ENCODE measurements around the gene SIGLEC5.
"Not testable (repeated sequence)": the region's sequence is repeated elsewhere in the genome, so short reads cannot be mapped to it uniquely, and the experiment has no call there.

The SIGLEC5 gene, protein sequence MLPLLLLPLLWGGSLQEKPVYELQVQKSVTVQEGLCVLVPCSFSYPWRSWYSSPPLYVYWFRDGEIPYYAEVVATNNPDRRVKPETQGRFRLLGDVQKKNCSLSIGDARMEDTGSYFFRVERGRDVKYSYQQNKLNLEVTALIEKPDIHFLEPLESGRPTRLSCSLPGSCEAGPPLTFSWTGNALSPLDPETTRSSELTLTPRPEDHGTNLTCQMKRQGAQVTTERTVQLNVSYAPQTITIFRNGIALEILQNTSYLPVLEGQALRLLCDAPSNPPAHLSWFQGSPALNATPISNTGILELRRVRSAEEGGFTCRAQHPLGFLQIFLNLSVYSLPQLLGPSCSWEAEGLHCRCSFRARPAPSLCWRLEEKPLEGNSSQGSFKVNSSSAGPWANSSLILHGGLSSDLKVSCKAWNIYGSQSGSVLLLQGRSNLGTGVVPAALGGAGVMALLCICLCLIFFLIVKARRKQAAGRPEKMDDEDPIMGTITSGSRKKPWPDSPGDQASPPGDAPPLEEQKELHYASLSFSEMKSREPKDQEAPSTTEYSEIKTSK

DNA sequence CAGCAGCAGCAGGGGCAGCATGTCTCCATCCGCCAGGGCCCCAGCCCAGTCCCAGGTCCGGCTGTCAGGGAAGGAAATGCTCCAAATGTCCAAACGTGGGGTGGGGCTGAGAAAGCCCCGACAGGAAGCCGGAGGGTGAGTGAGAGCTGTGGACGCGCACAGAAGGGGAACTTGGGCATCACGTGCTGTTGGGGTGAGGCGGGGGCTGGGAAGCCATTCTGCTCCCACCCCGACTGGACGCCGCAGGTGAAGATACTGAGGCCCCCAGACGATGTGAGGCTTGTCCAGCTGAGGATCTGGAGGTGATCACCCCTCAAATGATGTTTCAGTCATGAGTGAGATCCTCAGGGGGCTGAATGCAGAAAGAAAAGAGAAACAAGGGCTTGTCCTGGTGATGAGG, at the start of gene SIGLEC5:
Gene SIGLEC5 (minus strand): TSS at position 87 of the 400 bp plus-strand sequence. CDS start 66 bp downstream, at position 21.
- H3K4me3 ChIP-seq (ENCODE audit: low read depth, low read length); H3K36me3 ChIP-seq (ENCODE audit: control insufficient read depth, insufficient read depth, low read length); H3K27me3 ChIP-seq (ENCODE audit: control insufficient read depth, insufficient read depth, low read length); H3K27ac ChIP-seq (ENCODE audit: low read depth, low read length); H3K9ac ChIP-seq (ENCODE audit: low read depth, low read length); H3K4me1 ChIP-seq (ENCODE audit: control insufficient read depth, insufficient read depth, low read length): not testable (repeated sequence)
- peaks cover 50% of the 10 kb centered on the region for H3K9me3 ChIP-seq (ENCODE audit: control insufficient read depth, insufficient read depth, low read length)

DNA sequence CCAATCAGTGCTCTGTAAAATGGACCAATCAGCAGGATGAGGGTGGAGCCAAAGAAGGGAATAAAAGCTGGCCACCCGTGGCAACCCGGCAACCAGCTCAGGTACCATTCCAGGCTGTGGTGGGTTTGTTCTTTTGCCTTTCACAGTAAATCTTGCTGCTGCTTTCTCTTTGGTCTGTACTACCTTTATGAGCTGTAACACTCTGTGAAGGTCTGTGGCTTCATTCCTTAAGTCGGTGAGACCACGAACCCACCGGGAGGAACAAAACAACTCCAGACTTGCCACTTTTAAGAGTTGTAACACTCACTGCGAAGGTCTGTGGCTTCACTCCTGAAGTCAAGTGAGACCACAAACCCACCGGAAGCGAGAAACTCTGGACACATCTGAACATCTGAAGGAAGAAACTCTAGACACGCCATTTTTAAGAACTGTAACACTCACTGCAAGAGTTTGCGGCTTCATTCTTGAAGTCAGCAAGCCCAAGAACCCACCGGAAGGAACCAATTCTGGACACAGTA, 46.4 kb upstream of the SIGLEC5 start:
- Histone ChIP-seq H3K9ac (ENCODE audit: low read depth, low read length) (no peak overlapping the region), H3K9me3 (ENCODE audit: control insufficient read depth, insufficient read depth, low read length) (peaks cover 2% of the 10 kb centered on the region; the same call in 1 of the 2 replicates), H3K4me1 (ENCODE audit: control insufficient read depth, insufficient read depth, low read length) (no peaks in the 10 kb centered on the region), H3K27me3 (ENCODE audit: control insufficient read depth, insufficient read depth, low read length) (no peaks in the 10 kb centered on the region), H3K27ac (ENCODE audit: low read depth, low read length) (no peak overlapping the region), H3K4me3 (ENCODE audit: low read depth, low read length) (no peak overlapping the region), H3K36me3 (ENCODE audit: control insufficient read depth, insufficient read depth, low read length) (no peaks in the 10 kb centered on the region)

DNA sequence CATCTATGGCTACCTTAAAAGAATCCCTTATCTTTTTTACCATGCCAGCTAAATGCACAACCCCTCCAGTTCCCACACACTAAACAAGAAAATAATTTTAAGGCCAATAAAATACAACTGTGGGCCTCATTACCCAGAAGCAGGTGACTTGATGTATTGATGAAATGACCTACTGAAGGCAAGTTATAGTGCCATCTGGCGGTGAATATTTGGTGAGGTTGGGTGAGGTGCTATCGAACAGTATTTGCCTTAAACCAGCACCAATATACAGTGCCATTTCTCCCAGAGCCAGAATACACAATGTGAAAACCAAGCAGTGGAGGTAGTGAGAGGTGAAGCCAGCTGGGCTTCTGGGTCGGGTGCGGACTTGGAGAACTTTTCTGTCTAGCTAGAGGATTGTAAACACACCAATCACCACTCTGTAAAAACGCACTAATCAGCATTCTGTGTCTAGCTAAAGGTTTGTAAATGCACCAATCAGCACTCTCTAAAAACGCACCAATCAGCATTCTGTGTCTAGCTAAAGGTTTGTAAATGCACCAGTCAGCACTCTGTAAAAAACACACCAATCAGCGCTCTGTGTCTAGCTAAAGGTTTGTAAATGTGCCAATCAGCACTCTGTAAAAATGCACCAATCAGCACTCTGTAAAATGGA, 45.8 kb upstream of the SIGLEC5 start:
- not testable (repeated sequence) for H3K27ac ChIP-seq (ENCODE audit: low read depth, low read length); H3K9ac ChIP-seq (ENCODE audit: low read depth, low read length); H3K9me3 ChIP-seq (ENCODE audit: control insufficient read depth, insufficient read depth, low read length); H3K36me3 ChIP-seq (ENCODE audit: control insufficient read depth, insufficient read depth, low read length); H3K27me3 ChIP-seq (ENCODE audit: control insufficient read depth, insufficient read depth, low read length); H3K4me3 ChIP-seq (ENCODE audit: low read depth, low read length); H3K4me1 ChIP-seq (ENCODE audit: control insufficient read depth, insufficient read depth, low read length)

DNA sequence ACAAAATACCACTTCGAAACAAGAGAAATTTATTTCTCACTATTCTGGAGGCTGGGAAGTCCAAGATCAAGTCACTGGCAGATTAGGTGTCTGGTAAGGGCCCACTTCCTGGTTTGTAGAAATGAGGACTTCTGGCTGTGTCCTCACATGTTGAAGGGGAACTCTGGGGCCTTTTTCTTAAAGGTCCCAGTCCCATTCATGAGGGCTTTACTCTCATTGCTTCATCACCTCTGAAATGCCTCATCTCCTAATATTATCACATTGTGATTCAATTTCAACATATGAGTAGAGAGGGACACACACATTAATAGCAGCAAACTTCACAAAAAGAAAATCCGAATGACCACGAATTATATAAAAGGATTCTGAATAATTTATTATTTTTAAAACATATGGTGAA, 38.0 kb upstream of the SIGLEC5 start:
- no peak overlapping the region for H3K4me3 ChIP-seq (ENCODE audit: low read depth, low read length)
- H3K36me3 ChIP-seq (ENCODE audit: control insufficient read depth, insufficient read depth, low read length) = no peaks in the 10 kb centered on the region
- H3K4me1 ChIP-seq (ENCODE audit: control insufficient read depth, insufficient read depth, low read length) = no peaks in the 10 kb centered on the region
- H3K27ac ChIP-seq (ENCODE audit: low read depth, low read length) = no peak overlapping the region
- peaks cover 10% of the 10 kb centered on the region for H3K9me3 ChIP-seq (ENCODE audit: control insufficient read depth, insufficient read depth, low read length)
- H3K27me3 ChIP-seq (ENCODE audit: control insufficient read depth, insufficient read depth, low read length) = no peaks in the 10 kb centered on the region
- H3K9ac ChIP-seq (ENCODE audit: low read depth, low read length) = no peak overlapping the region

DNA sequence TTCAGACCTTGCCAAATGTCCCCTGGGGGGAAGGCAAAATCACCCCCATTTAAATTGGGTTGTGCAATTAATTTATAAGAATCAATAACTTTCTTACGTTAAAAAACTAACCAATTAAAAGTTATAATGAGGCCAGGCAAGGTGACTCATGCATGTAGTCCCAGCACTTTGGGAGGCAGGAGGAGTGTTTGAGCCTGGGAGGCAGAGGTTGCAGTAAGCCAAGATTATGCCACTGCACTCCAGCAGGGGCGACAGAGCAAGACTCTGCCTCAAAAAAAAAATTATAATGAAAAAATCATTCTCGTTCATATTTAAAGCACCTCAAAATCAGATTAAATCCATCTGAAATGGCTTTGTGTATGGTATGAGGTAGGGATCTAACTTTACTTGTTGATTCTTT, 34.8 kb upstream of the SIGLEC5 start:
- Histone ChIP-seq H3K9ac (ENCODE audit: low read depth, low read length) (no peak overlapping the region), H3K4me1 (ENCODE audit: control insufficient read depth, insufficient read depth, low read length) (no peaks in the 10 kb centered on the region), H3K27me3 (ENCODE audit: control insufficient read depth, insufficient read depth, low read length) (no peaks in the 10 kb centered on the region), H3K36me3 (ENCODE audit: control insufficient read depth, insufficient read depth, low read length) (no peaks in the 10 kb centered on the region), H3K27ac (ENCODE audit: low read depth, low read length) (no peak overlapping the region), H3K4me3 (ENCODE audit: low read depth, low read length) (no peak overlapping the region), H3K9me3 (ENCODE audit: control insufficient read depth, insufficient read depth, low read length) (peaks cover 10% of the 10 kb centered on the region)

DNA sequence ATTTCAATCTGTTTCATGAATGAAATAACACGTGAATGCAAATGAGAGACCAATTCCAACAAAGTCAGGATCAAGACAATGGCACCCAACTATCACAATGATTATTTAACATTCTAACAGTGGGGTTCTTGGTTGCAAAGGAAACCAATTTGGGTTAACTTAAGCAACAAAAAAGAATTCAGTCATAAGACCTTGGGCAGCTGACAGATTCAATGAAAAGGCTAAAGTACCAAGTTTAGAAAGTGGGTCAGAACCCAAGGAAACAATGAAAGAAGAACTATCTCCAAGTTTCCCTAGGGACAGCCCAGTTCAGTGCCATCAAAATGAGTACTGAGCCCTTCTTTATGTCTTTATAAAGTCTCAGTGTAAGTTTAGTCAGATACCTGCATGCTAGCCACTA, 33.9 kb upstream of the SIGLEC5 start:
- no peak overlapping the region for H3K4me3 ChIP-seq (ENCODE audit: low read depth, low read length)
- H3K27me3 ChIP-seq (ENCODE audit: control insufficient read depth, insufficient read depth, low read length) = no peaks in the 10 kb centered on the region
- no peaks in the 10 kb centered on the region for H3K36me3 ChIP-seq (ENCODE audit: control insufficient read depth, insufficient read depth, low read length)
- no peak overlapping the region for H3K27ac ChIP-seq (ENCODE audit: low read depth, low read length)
- H3K9ac ChIP-seq (ENCODE audit: low read depth, low read length) = no peak overlapping the region
- peaks cover 10% of the 10 kb centered on the region for H3K9me3 ChIP-seq (ENCODE audit: control insufficient read depth, insufficient read depth, low read length)
- no peaks in the 10 kb centered on the region for H3K4me1 ChIP-seq (ENCODE audit: control insufficient read depth, insufficient read depth, low read length)

DNA sequence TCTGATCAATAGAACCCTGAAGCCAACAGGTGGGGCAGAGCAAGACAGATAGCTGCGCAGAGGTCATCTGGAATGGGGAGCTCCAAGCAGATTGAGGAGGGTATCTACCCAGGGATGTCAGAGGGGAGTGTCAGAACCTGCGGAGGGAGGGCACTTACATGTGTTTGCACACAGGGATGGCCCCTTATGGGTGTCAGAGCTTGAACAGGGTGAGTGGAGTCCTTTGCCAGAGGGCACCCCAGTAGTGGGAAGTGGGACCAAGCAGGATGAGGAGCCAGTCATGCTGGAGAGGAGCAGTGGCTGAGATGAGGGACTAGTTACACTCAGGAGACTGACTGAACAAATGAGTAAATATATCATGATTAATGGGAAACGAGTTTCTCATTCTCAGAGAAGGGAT, 33.4 kb upstream of the SIGLEC5 start:
- no peaks in the 10 kb centered on the region for H3K36me3 ChIP-seq (ENCODE audit: control insufficient read depth, insufficient read depth, low read length)
- no peak overlapping the region for H3K27ac ChIP-seq (ENCODE audit: low read depth, low read length)
- H3K4me3 ChIP-seq (ENCODE audit: low read depth, low read length) = no peak overlapping the region
- H3K9me3 ChIP-seq (ENCODE audit: control insufficient read depth, insufficient read depth, low read length) = peaks cover 8% of the 10 kb centered on the region
- no peak overlapping the region for H3K9ac ChIP-seq (ENCODE audit: low read depth, low read length)
- H3K27me3 ChIP-seq (ENCODE audit: control insufficient read depth, insufficient read depth, low read length) = no peaks in the 10 kb centered on the region
- H3K4me1 ChIP-seq (ENCODE audit: control insufficient read depth, insufficient read depth, low read length) = no peaks in the 10 kb centered on the region

DNA sequence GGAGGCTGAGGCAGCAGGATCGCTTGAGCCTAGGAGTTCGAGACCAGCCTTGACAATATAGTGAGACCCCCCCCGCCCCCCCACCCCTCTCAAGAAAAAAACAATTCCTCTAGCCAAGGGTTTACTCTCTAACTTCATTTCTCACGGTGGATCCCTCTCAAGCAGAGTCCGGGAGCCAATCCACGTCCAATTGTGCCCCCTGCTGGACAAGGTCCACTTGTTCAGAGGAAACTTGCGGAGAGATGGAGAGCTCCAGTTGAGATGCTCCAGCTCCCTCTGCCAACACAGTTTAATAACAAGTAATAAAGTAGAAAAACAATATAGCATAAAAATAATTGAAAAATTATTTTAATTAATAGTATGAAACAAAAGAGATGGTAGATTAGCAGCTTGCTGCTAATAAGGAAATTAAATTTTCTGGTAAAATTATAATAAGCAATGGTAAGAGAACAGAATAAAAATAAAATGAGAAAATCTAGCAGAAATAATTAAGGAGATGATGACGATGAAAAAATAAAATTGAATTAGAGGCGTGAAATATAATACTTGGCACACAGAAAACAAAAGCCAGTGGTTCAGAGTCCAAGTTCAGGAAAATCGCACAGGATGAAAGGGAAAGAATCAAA, 30.9 kb upstream of the SIGLEC5 start:
- no peak overlapping the region for H3K4me3 ChIP-seq (ENCODE audit: low read depth, low read length)
- H3K27me3 ChIP-seq (ENCODE audit: control insufficient read depth, insufficient read depth, low read length) = no peaks in the 10 kb centered on the region
- H3K4me1 ChIP-seq (ENCODE audit: control insufficient read depth, insufficient read depth, low read length) = no peaks in the 10 kb centered on the region
- no peak overlapping the region for H3K9ac ChIP-seq (ENCODE audit: low read depth, low read length)
- H3K9me3 ChIP-seq (ENCODE audit: control insufficient read depth, insufficient read depth, low read length) = peaks cover 6% of the 10 kb centered on the region
- no peak overlapping the region for H3K27ac ChIP-seq (ENCODE audit: low read depth, low read length)
- no peaks in the 10 kb centered on the region for H3K36me3 ChIP-seq (ENCODE audit: control insufficient read depth, insufficient read depth, low read length)

DNA sequence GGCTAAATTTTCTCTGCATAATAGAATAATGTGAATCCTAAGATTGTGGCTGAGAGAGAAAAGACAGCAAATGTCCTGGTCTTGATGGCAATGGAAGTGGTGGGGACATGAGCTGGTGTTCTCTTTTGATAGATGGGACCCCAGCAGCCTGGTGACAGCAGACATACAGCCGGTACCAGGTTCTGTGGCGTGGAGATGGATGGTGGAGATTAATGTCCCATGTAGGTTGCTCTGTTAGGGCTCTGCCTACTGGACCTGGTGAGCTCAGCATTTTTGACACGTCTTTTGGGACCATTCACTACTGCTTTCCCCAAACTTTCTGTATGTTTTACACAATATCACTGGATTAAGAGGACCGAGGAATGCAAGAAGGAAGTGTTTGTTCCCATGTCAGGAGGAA, 24.6 kb upstream of the SIGLEC5 start:
- Histone ChIP-seq H3K4me1 (ENCODE audit: control insufficient read depth, insufficient read depth, low read length) (no peaks in the 10 kb centered on the region), H3K4me3 (ENCODE audit: low read depth, low read length) (no peak overlapping the region), H3K27ac (ENCODE audit: low read depth, low read length) (no peak overlapping the region), H3K27me3 (ENCODE audit: control insufficient read depth, insufficient read depth, low read length) (no peaks in the 10 kb centered on the region), H3K9me3 (ENCODE audit: control insufficient read depth, insufficient read depth, low read length) (peaks cover 31% of the 10 kb centered on the region), H3K36me3 (ENCODE audit: control insufficient read depth, insufficient read depth, low read length) (no peaks in the 10 kb centered on the region), H3K9ac (ENCODE audit: low read depth, low read length) (no peak overlapping the region)

DNA sequence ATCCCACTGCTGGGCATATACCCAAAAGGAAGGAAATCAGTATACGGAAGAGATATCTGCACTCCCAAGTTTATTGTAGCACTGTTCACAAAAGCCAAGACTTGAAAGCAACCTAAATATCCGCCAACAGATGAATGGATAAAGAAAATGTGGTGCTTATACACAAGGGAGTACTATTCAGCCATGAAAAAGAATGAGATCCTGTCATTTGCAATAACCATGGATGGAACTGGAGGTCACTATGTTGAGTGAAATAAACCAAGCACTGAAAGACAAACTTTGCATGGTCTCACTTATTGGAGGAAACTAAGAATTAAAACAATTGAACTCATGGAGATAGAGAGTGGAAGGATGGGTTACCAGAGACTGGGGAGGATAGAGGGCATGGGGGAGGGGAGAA, 23.0 kb upstream of the SIGLEC5 start:
- no peak overlapping the region for H3K27ac ChIP-seq (ENCODE audit: low read depth, low read length)
- H3K4me3 ChIP-seq (ENCODE audit: low read depth, low read length) = no peak overlapping the region
- H3K27me3 ChIP-seq (ENCODE audit: control insufficient read depth, insufficient read depth, low read length) = no peaks in the 10 kb centered on the region
- no peaks in the 10 kb centered on the region for H3K4me1 ChIP-seq (ENCODE audit: control insufficient read depth, insufficient read depth, low read length)
- H3K9me3 ChIP-seq (ENCODE audit: control insufficient read depth, insufficient read depth, low read length) = peaks cover 35% of the 10 kb centered on the region
- no peak overlapping the region for H3K9ac ChIP-seq (ENCODE audit: low read depth, low read length)
- H3K36me3 ChIP-seq (ENCODE audit: control insufficient read depth, insufficient read depth, low read length) = no peaks in the 10 kb centered on the region

DNA sequence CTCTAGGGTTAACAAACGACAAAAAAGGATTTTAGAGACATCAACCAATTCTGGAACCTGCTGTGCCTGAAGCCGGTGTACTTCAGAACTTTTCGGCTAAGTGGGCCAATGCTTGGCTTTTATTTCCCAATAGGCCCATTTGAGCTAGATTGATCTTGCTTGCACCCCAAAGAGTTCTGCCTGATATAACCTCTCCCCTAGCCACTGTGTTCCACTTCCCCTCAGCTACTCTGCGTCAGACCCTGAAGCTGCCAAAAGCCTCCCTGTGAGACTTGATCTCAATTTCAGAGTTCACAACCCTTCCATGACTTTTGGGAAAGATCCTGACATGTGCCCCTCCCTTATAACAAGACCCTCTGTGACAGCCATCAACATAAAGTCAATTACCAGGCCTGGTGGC, 22.1 kb upstream of the SIGLEC5 start:
- H3K36me3 ChIP-seq (ENCODE audit: control insufficient read depth, insufficient read depth, low read length) = no peaks in the 10 kb centered on the region
- H3K4me3 ChIP-seq (ENCODE audit: low read depth, low read length) = no peak overlapping the region
- no peaks in the 10 kb centered on the region for H3K4me1 ChIP-seq (ENCODE audit: control insufficient read depth, insufficient read depth, low read length)
- peaks cover 38% of the 10 kb centered on the region for H3K9me3 ChIP-seq (ENCODE audit: control insufficient read depth, insufficient read depth, low read length)
- H3K27ac ChIP-seq (ENCODE audit: low read depth, low read length) = no peak overlapping the region
- no peaks in the 10 kb centered on the region for H3K27me3 ChIP-seq (ENCODE audit: control insufficient read depth, insufficient read depth, low read length)
- H3K9ac ChIP-seq (ENCODE audit: low read depth, low read length) = no peak overlapping the region

Measured in HUES48 (cell line).